HepG2 (cell line): ENCODE data around the gene CSMD2. TPM values are rescaled to one million over a fixed set of nuclear protein-coding genes. Genes with fewer than 3 reads are reported as not detected.

Experiments used
- ATAC-seq: fragments of 200-7000 bp; cut with Tn5 transposase; 3 replicates; pipeline ENCODE4 v1.9.1; 2020; ENCODE audit warnings: mild to moderate bottlenecking, moderate library complexity
- BruUV-seq: library from RNA; stranded (reverse); fragments of 400-500 nt; replicated peaks from 2 replicates; lab custom pipeline; 2021; lab: Mats Ljungman, UMichigan
- CTCF ChIA-PET: fragments of 300-600 bp; formaldehyde crosslinking; extraction: SDS; loops from one replicate; lab custom pipeline; 2021; ENCODE audit warnings: low total read pairs, inconsistent platforms, low intra/inter-chr PET ratio; lab: Yijun Ruan, JAX
- POLR2A ChIA-PET: fragments of 350-600 bp; sonication (Branson Sonifier 250); formaldehyde crosslinking; loops from one replicate; lab custom pipeline; 2020; ENCODE audit warnings: antibody characterized with exemption, inconsistent platforms; lab: Yijun Ruan, JAX
- DNase-seq: peaks from one replicate; pipeline ENCODE4 v3.0.0-alpha.2; 2015; ENCODE audit warnings: low spot score
- FAIRE-seq: peaks from 3 replicates; lab custom pipeline; 2011; peaks lifted over from hg19 to GRCh38; lab: Jason Lieb, UNC
- H2AFZ ChIP-seq: one replicate; pipeline ENCODE4 v1.6.1; 2011; ENCODE audit warnings: low read length, inconsistent platforms
- H3K27ac ChIP-seq: fragments of 300-600 bp; 3 replicates; pipeline ENCODE4 v1.8.0; 2011; ENCODE audit warnings: mixed run types, mild to moderate bottlenecking, mixed read lengths, low read length, inconsistent platforms; ENCODE audit not compliant: insufficient read depth; ENCODE audit errors: extremely low read length
- H3K27me3 ChIP-seq, 2 experiments: fragments of 200-600 bp in 1 of 2; 2 replicates in 1 of 2; 3 replicates in 1 of 2; pipeline versions ENCODE4 v1.6.0 to v1.8.0; 2011; ENCODE audit warnings: low read length in 2 of 2, mild to moderate bottlenecking in 2 of 2, moderate library complexity in 2 of 2, inconsistent platforms in 1 of 2; ENCODE audit not compliant: insufficient read depth in 2 of 2, control insufficient read depth in 1 of 2
- H3K36me3 ChIP-seq, 2 experiments: fragments of 200-600 bp in 1 of 2; replicated peaks in 1 of 2; 2 replicates in 1 of 2; 3 replicates in 1 of 2; pipeline versions ENCODE4 v1.5.1 to v1.8.0; 2011; ENCODE audit warnings: low read length in 2 of 2, inconsistent platforms in 1 of 2; ENCODE audit not compliant: insufficient read depth in 2 of 2, control insufficient read depth in 1 of 2
- H3K4me1 ChIP-seq: 2 replicates; pipeline ENCODE4 v1.5.1; 2012; ENCODE audit warnings: low read length, inconsistent platforms; ENCODE audit not compliant: insufficient read depth
- H3K4me2 ChIP-seq: 2 replicates; pipeline ENCODE4 v1.6.0; 2011; ENCODE audit warnings: low read depth, low read length, inconsistent platforms
- H3K4me3 ChIP-seq, 3 experiments: fragments of 200-600 bp in 1 of 3; sonication (generic), shearing (Covaris generic) in 1 of 3; replicated peaks in 1 of 3; 2 replicates each; pipeline ENCODE4 v1.5.1; 2011 to 2016; ENCODE audit warnings: low read length in 3 of 3, inconsistent platforms in 2 of 3, low read depth in 2 of 3, mild to moderate bottlenecking in 2 of 3, control low read depth in 1 of 3, mixed read lengths in 1 of 3; ENCODE audit not compliant: insufficient read depth in 1 of 3
- H3K79me2 ChIP-seq: one replicate; pipeline ENCODE4 v1.6.1; 2011; ENCODE audit warnings: low read length, inconsistent platforms; ENCODE audit not compliant: insufficient read depth
- H3K9ac ChIP-seq: 2 replicates; pipeline ENCODE4 v1.6.0; 2011; ENCODE audit warnings: mild to moderate bottlenecking, low read depth, low read length, inconsistent platforms; ENCODE audit not compliant: insufficient read depth
- H3K9me3 ChIP-seq: 2 replicates; pipeline ENCODE4 v1.5.1; 2012; ENCODE audit warnings: mild to moderate bottlenecking, low read length
- H4K20me1 ChIP-seq: 2 replicates; pipeline ENCODE4 v1.6.0; 2011; ENCODE audit warnings: inconsistent platforms, mild to moderate bottlenecking, low read length, moderate library complexity; ENCODE audit not compliant: insufficient read depth
- HINFP ChIP-seq: sonication (generic); formaldehyde crosslinking; IDR thresholded peaks from 2 replicates; pipeline ENCODE4 v1.4.0; 2020; ENCODE audit warnings: low read depth, mild to moderate bottlenecking, missing genetic modification reagents
- MAX ChIP-seq: IDR thresholded peaks from 2 replicates; pipeline ENCODE4 v1.6.1; 2012; ENCODE audit warnings: inconsistent platforms
- NCOR1 ChIP-seq: fragments of 200-600 bp; sonication (generic); IDR thresholded peaks from 2 replicates; pipeline ENCODE4 v1.7.0; 2017; ENCODE audit warnings: antibody characterized with exemption, low read length, borderline replicate concordance
- NFRKB ChIP-seq: fragments of 450-650 bp; IDR thresholded peaks from 2 replicates; pipeline ENCODE4 v1.6.1; 2017
- PPARG ChIP-seq: conservative IDR thresholded peaks from 2 replicates; pipeline ENCODE4 v1.6.1; 2016; ENCODE audit warnings: missing biosample characterization, missing genetic modification reagents
- RARA ChIP-seq: IDR thresholded peaks from 2 replicates; pipeline ENCODE4 v1.6.1; 2016; ENCODE audit warnings: missing genetic modification reagents, missing compliant biosample characterization
- RBAK ChIP-seq: sonication (generic); formaldehyde crosslinking; IDR thresholded peaks from 2 replicates; pipeline ENCODE4 v1.5.1; 2020; ENCODE audit warnings: mild to moderate bottlenecking, missing genetic modification reagents
- ZNF10 ChIP-seq: sonication (generic); formaldehyde crosslinking; IDR thresholded peaks from 2 replicates; pipeline ENCODE4 v1.4.0; 2020; ENCODE audit warnings: mild to moderate bottlenecking, low read depth, missing genetic modification reagents, borderline replicate concordance
- WGBS: methylation state at CpG from one replicate; pipeline ENCODE4 v1.1.6; 2017; ENCODE audit warnings: low lambda C conversion rate; 5-methylcytosine and 5-hydroxymethylcytosine counted together
- in situ Hi-C: cut with HindIII; loops from 2 replicates; pipeline ENCODE4 v1.10.0; 2017; ENCODE audit warnings: low pct_unique_long_range_greater_than_20kb; ENCODE audit not compliant: extremely low pct_ligation_motif_present
- intact Hi-C: fragments of 100-400 bp; cut with micrococcal nuclease; formaldehyde crosslinking; loops from one replicate; pipeline ENCODE4 v1.10.0; 2022; ENCODE audit not compliant: unreplicated experiment
- polyA plus RNA-seq, 8 experiments: library from polyadenylated mRNA; depleted of rRNA in 3 of 8; stranded (reverse) in 7 of 8; unstranded in 1 of 8; fragments of >200 nt; fragmentation: Illumina TruSeq in 4 of 8; extraction: Trizol in 4 of 8; gene quantifications; 2 replicates each; pipeline versions ENCODE4 v1.2.1 to v1.2.3, GENCODE V29; 2011 to 2016; ENCODE audit warnings: low read depth in 4 of 8, missing spikeins in 1 of 8, mixed read lengths in 1 of 8; ENCODE audit not compliant: insufficient read depth in 1 of 8
- total RNA-seq, 5 experiments: library from RNA; depleted of rRNA; stranded (reverse); fragments of >200 nt; fragmentation: Illumina TruSeq; extraction: Trizol; gene quantifications; 2 replicates each; pipeline ENCODE4 v1.2.3, GENCODE V29; 2016; ENCODE audit warnings: low read depth in 1 of 5

The CSMD2 gene
- total and polyA plus RNA-seq, 2 of the 13 experiments (the other 11 are each of a cell fraction or from before 2014, with no cell fraction given): not detected

GRCh38 chr1:33624261-33624990 lies 540.6 kb downstream of the CSMD2 start:
- Histone ChIP-seq H3K27ac (no peak overlapping the region), H3K4me3 (no peak overlapping the region), H3K4me1 (no peaks in the 10 kb centered on the region), H4K20me1 (no peaks in the 10 kb centered on the region), H3K36me3 (no peaks in the 10 kb centered on the region), H3K9me3 (no peaks in the 10 kb centered on the region), H3K79me2 (no peaks in the 10 kb centered on the region), H3K4me2 (no peak overlapping the region), H3K27me3 (peaks cover 0 to 19% of the 10 kb centered on the region in 2 experiments; a peak in 2 of 5 replicates), H3K9ac (no peak overlapping the region), H2AFZ (no peak overlapping the region)
- ATAC-seq (peak; percentile 25; the same call in 2 of the 3 replicates), DNase-seq (no peak), FAIRE-seq (no peak)
- no peak for TF ChIP-seq RBAK (CRISPR knock-in tag)
- TF ChIP-seq NFRKB: no peak
- no peak for TF ChIP-seq NCOR1
- TF ChIP-seq RARA (CRISPR knock-in tag): no peak
- no peak for TF ChIP-seq HINFP (CRISPR knock-in tag)
- no peak for TF ChIP-seq ZNF10 (CRISPR knock-in tag)
- no peak for TF ChIP-seq PPARG (CRISPR knock-in tag)
- no peak for TF ChIP-seq MAX
- ChIA-PET POLR2A (no interaction called here), CTCF (no interaction called here)
- in situ Hi-C loops (no loop called here), intact Hi-C loops (no loop called here)
- BruUV-seq: no TSS peak
- WGBS: 62% methylated on average over 12 of the region's 25 CpGs
